Smooth muscle cell (in vitro differentiated cells): ENCODE results near the gene PAAF1. TPM values are rescaled to one million over a fixed set of nuclear protein-coding genes. Genes with fewer than 3 reads are reported as not detected.

Source experiments
- DNase-seq: peaks from one replicate; lab custom pipeline; 2025; ENCODE audit not compliant: unreplicated experiment; lab: John Stamatoyannopoulos, UW
- H2AFZ ChIP-seq: fragments of 200-600 bp; sonication (generic); 2 replicates; pipeline ENCODE4 v1.6.0; 2016; ENCODE audit warnings: antibody characterized with exemption, low read depth, mild to moderate bottlenecking
- H3F3A ChIP-seq: fragments of 200-600 bp; sonication (generic); 2 replicates; pipeline ENCODE4 v1.6.0; 2017; ENCODE audit warnings: antibody characterized with exemption, low read depth
- H3K27ac ChIP-seq: fragments of 200-600 bp; sonication (generic); 2 replicates; pipeline ENCODE4 v1.5.1; 2016; ENCODE audit warnings: low read depth, mild to moderate bottlenecking
- H3K27me3 ChIP-seq: fragments of 200-600 bp; sonication (generic); 2 replicates; pipeline ENCODE4 v1.6.1; 2016; ENCODE audit warnings: low read depth, mild to moderate bottlenecking
- H3K36me3 ChIP-seq: fragments of 200-600 bp; sonication (generic); 2 replicates; pipeline ENCODE4 v1.5.1; 2016; ENCODE audit warnings: low read depth
- H3K4me1 ChIP-seq: fragments of 200-600 bp; sonication (generic); 2 replicates; pipeline ENCODE4 v1.5.1; 2016; ENCODE audit warnings: low read depth
- H3K4me2 ChIP-seq: fragments of 200-600 bp; sonication (generic); 2 replicates; pipeline ENCODE4 v1.6.0; 2016; ENCODE audit warnings: mild to moderate bottlenecking
- H3K4me3 ChIP-seq: fragments of 200-600 bp; sonication (generic); 2 replicates; pipeline ENCODE4 v1.5.1; 2016; ENCODE audit warnings: mild to moderate bottlenecking
- H3K79me2 ChIP-seq: fragments of 200-600 bp; sonication (generic); 2 replicates; pipeline ENCODE4 v1.6.0; 2016; ENCODE audit warnings: low read depth, mild to moderate bottlenecking
- H3K9ac ChIP-seq: fragments of 200-600 bp; sonication (generic); 2 replicates; pipeline ENCODE4 v1.6.0; 2016; ENCODE audit warnings: low read depth
- H3K9me3 ChIP-seq: fragments of 200-600 bp; sonication (generic); replicated peaks from 2 replicates; pipeline ENCODE4 v1.5.1; 2016; ENCODE audit warnings: low read depth
- H4K20me1 ChIP-seq: fragments of 200-600 bp; sonication (generic); 2 replicates; pipeline ENCODE4 v1.6.0; 2016; ENCODE audit warnings: low read depth
- CTCF ChIP-seq: fragments of 200-600 bp; sonication (generic); IDR thresholded peaks from 2 replicates; pipeline ENCODE4 v1.5.1; 2017; ENCODE audit warnings: borderline replicate concordance, mild to moderate bottlenecking, antibody characterized with exemption; ENCODE audit not compliant: insufficient read depth, poor library complexity, severe bottlenecking
- WGBS: methylation state at CpG from one replicate; pipeline ENCODE4 v1.1.7; 2016; ENCODE audit warnings: low lambda C conversion rate; 5-methylcytosine and 5-hydroxymethylcytosine counted together
- polyA plus RNA-seq: library from polyadenylated mRNA; unstranded; fragments of >200 nt; fragmentation: Nextera tagmentation; extraction: Ambion mirVana; gene quantifications from 2 replicates; pipeline ENCODE4 v1.2.1, GENCODE V29; 2016
- total RNA-seq: library from RNA; depleted of rRNA; stranded (reverse); fragments of >200 nt; gene quantifications from 2 replicates; pipeline ENCODE4 v1.2.3, GENCODE V29; 2014

The PAAF1 gene
- total and polyA plus RNA-seq, 2 experiments from 2014 or later: 10.8 to 34.9 TPM

GRCh38 chr11:73980001-73980961, 103.5 kb downstream of the PAAF1 start:
- DNase-seq: no peak

More at GRCh38 chr11:73980001-73980961, 103.5 kb downstream of the PAAF1 start:
- Histone ChIP-seq H3K4me1 (no peaks in the 10 kb centered on the region), H3F3A (no peaks in the 10 kb centered on the region), H3K9me3 (no peaks in the 10 kb centered on the region), H4K20me1 (no peaks in the 10 kb centered on the region), H3K79me2 (no peaks in the 10 kb centered on the region), H3K4me2 (no peak overlapping the region), H3K9ac (no peak overlapping the region), H2AFZ (no peak overlapping the region), H3K27me3 (no peaks in the 10 kb centered on the region), H3K27ac (no peak overlapping the region), H3K4me3 (no peak overlapping the region), H3K36me3 (no peaks in the 10 kb centered on the region)
- no peak for TF ChIP-seq CTCF
- WGBS: 86% methylated on average over 6 of the region's 6 CpGs

Other genes starting within 250 kb of the PAAF1 start
- 0.22 and 1.2 TPM in 2 replicates for gene PLEKHB1, start 230.4 kb upstream of the PAAF1 start, total RNA-seq
- 2.5 and 2.7 TPM in 2 replicates for gene PLEKHB1, start 230.4 kb upstream of the PAAF1 start, polyA plus RNA-seq
- gene RAB6A, start 115.9 kb upstream of the PAAF1 start, total RNA-seq: 145 and 148 TPM in 2 replicates
- gene RAB6A, start 115.9 kb upstream of the PAAF1 start, polyA plus RNA-seq: 102 and 110 TPM in 2 replicates
- gene MRPL48, start 89.1 kb upstream of the PAAF1 start, total RNA-seq: 26.4 and 29.7 TPM in 2 replicates
- gene MRPL48, start 89.1 kb upstream of the PAAF1 start, polyA plus RNA-seq: 65.3 and 74.6 TPM in 2 replicates
- gene COA4, start 153 bp upstream of the PAAF1 start, total RNA-seq: 52.4 and 54.0 TPM in 2 replicates
- gene COA4, start 153 bp upstream of the PAAF1 start, polyA plus RNA-seq: 44.1 and 50.6 TPM in 2 replicates
- gene DNAJB13, start 74.0 kb downstream of the PAAF1 start, total RNA-seq: not detected in 2 replicates
- not detected in 2 replicates for gene DNAJB13, start 74.0 kb downstream of the PAAF1 start, polyA plus RNA-seq
- gene UCP2, start 105.8 kb downstream of the PAAF1 start, total RNA-seq: 0.67 and 4.8 TPM in 2 replicates
- gene UCP2, start 105.8 kb downstream of the PAAF1 start, polyA plus RNA-seq: 8.2 and 12.7 TPM in 2 replicates
- 0.54 and 0.85 TPM in 2 replicates for gene UCP3, start 132.1 kb downstream of the PAAF1 start, total RNA-seq
- 0.57 and 0.88 TPM in 2 replicates for gene UCP3, start 132.1 kb downstream of the PAAF1 start, polyA plus RNA-seq